T47D (cell line): Measurements from ENCODE around the gene EIF4EBP3.
A peak's percentile ranks its signal among the peaks of the same experiment; 100 is the strongest.

ENCODE experiments used
- DNase-seq, 2 experiments: peaks; one replicate each; pipeline versions ENCODE4 v3.0.0 to v3.0.0-alpha.2; 2011 to 2012; ENCODE audit warnings: low read depth in 1 of 2, low spot score in 1 of 2
- JUND ChIP-seq: IDR thresholded peaks from 2 replicates; pipeline ENCODE4 v1.6.1; 2012; ENCODE audit warnings: low read depth
- in situ Hi-C: cut with HindIII; loops from 2 replicates; pipeline ENCODE4 v1.10.0; 2016; ENCODE audit warnings: low sequenced_read_pairs, low pct_unique_long_range_greater_than_20kb

Gene EIF4EBP3

DNA sequence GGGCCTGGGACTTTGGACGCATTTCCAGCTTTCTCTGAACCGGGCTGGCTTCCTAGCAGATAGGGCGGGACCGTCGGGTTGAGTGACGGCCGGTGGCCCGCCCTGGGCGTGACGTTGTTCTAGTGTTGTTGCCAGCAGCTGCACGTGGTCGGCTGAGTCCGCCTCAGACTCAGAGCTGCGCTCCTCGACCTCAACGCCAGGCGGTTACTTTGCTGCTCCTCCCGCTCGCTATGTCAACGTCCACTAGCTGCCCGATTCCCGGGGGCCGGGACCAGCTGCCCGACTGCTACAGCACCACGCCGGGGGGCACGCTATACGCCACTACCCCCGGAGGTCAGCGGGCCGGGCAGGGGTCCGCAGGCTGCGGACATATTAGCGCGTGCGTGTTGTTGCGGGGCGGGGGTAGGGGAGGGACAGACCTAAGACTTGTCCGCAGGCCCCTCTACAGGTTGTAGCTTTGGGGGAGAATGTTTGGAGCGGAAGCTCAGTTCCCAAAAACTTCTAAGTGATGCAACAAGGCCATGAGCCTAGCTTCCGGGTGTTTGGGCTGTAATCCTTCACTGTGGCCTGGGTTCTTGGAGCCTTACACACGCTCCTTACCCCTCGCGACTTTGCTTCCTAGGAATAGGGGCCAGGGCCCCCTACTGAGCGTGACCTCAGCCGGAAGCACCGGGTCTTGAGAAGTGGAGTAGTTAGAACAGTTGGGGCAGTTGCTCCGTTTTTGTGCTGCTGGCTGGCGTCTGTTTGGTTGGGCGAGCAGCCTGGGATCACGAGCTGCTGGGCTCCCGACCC, at the start of gene EIF4EBP3:
Gene EIF4EBP3 (plus strand): TSS at position 155 of the 792 bp plus-strand sequence. CDS start 76 bp downstream, at position 231.
- in situ Hi-C loops, result no loop called here
- no peak for TF ChIP-seq JUND
- DNase-seq, result peak in 1 of 2 experiments; percentile 52

DNA sequence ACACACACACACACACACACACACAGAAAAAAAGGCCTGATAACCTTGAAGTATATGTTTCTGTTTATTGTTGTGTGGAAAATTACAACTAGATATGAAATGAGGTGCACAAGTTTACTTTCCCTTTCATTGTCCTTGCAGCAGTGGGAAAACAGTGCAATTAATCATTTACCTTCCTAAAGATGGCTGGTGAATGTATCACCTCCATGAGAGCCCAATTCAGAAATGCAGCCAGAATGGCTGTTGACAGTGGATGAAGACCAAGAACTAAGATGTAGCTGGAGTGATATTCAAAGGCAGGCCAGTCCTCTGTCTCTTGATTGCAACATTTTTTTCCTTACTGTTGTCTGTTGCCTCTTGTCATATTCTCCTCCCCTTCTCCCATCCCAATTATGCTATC, 49.6 kb upstream of the EIF4EBP3 start:
- no peak for DNase-seq
- in situ Hi-C loops, result no loop called here
- TF ChIP-seq JUND, result no peak

DNA sequence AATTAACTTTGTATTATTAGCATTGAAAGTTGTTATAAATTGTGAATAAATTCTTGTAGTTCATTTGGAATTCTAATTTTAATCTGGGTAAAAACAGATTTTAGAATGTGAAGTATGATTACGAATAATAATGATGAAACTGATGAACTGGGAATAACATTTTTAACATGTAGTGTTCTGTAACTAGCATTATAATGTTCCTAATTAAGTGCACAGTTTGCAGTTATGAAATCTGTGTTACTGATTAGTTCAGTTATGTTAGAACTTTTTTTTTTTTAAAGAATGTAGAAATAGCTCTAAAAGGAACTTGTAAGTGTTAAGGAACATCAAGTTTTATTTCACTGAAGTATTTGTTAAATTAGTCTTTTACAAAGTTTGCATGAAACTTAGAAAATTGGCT, 48.9 kb upstream of the EIF4EBP3 start:
- no peak for TF ChIP-seq JUND
- in situ Hi-C loops, result no loop called here
- no peak for DNase-seq

DNA sequence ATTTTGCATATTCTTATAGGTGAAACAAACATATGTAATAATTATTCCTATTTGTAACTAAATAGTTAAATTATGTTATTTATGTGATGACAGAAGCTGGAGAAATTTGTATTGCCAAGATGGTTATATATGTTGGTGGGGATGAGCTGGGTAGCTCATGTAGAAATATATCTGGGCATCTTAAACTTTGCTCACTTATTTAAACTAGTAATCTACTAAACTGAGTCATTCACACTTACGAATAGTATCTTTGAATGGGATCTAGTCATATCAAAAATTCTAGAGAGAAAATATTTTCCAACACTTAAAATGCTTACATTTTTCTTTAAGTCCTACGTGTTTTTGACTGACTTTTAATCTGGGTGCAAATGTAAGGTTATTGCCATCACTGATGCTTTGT, 44.6 kb upstream of the EIF4EBP3 start:
- TF ChIP-seq JUND, result no peak
- in situ Hi-C loops, result no loop called here

DNA sequence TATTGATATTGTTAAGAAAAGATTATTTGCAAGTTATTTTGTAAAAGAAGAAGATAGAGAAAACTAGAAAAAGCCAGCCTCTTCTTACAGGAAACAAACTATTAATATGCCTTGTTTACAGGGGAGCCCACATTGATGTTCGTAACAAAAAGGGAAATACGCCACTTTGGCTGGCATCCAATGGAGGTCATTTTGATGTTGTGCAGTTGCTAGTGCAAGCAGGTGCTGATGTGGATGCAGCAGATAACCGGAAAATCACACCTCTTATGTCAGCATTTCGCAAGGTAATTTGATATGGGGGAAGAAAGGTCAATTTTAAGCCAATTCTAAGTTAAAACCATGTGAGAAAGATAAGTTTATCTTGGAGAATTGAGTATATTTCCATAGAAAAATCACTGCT, 37.6 kb upstream of the EIF4EBP3 start:
- no peak for TF ChIP-seq JUND
- DNase-seq, result no peak
- in situ Hi-C loops, result no loop called here

More for the DNA sequence above, 44.6 kb upstream of the EIF4EBP3 start:
- no peak for DNase-seq

DNA sequence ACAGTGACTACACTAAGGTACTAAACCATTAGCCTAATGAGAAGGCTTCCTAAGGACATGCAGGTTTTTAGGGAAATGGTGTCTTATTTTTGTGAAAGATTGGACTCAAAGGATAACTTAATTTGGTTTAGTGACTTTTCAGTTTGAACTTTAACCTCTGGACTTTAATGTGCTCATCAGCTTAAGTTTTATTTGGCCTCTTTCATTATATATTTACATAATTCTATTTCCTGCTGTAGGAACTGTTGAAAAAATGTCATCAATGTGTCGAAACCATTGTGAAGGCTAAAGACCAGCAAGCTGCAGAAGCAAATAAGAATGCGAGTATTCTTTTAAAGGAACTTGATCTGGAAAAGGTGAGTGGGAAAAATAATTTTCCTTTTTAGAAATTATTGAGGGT, 34.3 kb upstream of the EIF4EBP3 start:
- in situ Hi-C loops, result no loop called here
- DNase-seq, result no peak
- no peak for TF ChIP-seq JUND

DNA sequence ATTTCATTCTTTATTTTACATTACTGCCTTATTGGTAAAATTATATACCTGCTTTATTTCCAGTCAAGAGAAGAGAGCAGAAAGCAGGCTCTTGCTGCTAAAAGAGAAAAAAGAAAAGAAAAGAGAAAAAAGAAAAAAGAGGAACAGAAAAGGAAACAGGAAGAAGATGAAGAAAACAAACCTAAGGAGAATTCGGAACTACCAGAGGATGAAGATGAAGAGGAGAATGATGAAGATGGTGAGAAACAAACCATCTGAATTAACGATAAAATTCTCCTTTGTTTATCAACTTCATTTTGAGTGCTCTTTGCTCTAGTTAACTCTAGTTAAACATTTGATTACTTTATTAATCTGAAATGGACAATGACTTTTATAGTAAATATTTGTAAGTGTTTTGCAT, 23.5 kb upstream of the EIF4EBP3 start:
- TF ChIP-seq JUND, result no peak
- in situ Hi-C loops, result no loop called here
- no peak for DNase-seq

DNA sequence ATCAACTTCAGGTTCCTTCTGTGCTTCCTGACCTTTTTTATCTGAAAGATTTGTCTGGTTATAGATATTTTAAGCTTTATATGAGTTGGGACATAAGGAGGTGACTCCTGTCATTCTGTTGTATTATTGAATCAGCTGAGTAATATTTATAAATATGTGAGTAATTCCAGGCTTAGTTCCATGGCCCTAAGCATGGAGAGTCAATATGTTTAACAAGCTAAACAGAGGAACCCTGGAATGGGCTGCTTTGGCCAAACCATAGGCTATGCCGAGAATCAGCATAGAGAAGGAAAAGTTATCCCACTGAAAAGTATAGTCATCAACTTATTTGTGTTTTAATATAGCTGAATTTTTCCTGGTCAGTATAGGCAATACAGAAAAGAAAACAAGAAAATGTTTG, 7.2 kb upstream of the EIF4EBP3 start:
- no peak for DNase-seq
- TF ChIP-seq JUND, result no peak
- in situ Hi-C loops, result no loop called here

DNA sequence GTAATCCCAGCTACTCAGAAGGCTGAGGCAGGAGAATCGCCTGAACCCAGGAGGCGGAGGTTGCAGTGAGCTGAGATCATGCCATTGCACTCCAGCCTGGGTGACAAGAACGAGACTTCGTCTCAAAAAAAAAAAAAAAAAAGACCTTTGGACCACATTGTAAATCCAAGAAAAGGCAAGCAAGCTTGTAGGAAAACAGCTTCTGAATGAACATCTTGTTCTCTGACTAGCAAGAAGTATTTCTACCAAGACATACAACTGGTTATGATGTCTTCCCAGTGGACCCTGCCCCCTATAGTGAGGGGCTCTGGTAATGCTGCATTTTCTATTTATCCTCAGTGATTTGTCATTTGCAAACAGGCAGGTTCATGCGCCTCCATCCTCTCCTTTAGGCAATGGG, 4.5 kb upstream of the EIF4EBP3 start:
- DNase-seq, result no peak

DNA sequence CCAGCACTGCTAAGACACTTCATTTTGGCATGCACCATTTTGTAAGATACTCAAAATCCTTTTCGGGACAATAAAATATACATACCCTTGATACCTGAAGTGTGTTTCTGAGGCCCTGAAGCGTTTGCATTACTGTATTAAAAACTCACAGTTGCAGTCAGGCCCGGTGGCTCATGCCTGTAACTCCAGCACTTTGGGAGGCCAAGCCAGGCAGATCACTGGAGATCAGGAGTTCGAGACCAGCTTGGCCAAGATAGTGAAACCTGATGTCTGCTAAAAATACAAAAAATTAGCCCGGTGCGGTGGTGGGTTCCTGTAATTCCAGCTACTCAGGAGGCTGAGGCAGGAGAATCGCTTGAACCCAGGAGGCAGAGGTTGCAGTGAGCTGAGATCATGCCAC, 2.5 kb upstream of the EIF4EBP3 start:
- no peak for DNase-seq
- in situ Hi-C loops, result no loop called here
- TF ChIP-seq JUND, result no peak

More for the DNA sequence above, 4.5 kb upstream of the EIF4EBP3 start:
- in situ Hi-C loops, result no loop called here
- TF ChIP-seq JUND, result no peak

DNA sequence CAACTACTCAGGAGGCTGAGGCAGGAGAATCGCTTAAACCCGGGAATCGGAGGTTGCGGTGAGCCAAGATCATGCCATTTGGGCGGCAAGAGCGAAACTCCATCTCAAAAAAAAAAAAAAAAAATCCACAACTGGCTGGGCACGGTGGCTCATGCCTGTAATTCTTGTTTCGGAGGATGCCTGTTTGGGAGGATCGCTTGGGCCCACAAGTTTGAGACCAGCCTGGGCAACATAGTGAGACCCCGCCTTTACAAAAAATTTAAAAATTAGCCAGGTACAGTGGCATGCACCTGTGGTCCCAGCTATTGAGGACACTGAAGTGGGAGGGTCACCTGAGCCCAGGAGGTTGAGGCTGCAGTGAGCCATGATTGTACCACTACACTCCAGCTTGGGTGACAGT, 1.9 kb upstream of the EIF4EBP3 start:
- no peak for DNase-seq
- no peak for TF ChIP-seq JUND
- in situ Hi-C loops, result no loop called here

DNA sequence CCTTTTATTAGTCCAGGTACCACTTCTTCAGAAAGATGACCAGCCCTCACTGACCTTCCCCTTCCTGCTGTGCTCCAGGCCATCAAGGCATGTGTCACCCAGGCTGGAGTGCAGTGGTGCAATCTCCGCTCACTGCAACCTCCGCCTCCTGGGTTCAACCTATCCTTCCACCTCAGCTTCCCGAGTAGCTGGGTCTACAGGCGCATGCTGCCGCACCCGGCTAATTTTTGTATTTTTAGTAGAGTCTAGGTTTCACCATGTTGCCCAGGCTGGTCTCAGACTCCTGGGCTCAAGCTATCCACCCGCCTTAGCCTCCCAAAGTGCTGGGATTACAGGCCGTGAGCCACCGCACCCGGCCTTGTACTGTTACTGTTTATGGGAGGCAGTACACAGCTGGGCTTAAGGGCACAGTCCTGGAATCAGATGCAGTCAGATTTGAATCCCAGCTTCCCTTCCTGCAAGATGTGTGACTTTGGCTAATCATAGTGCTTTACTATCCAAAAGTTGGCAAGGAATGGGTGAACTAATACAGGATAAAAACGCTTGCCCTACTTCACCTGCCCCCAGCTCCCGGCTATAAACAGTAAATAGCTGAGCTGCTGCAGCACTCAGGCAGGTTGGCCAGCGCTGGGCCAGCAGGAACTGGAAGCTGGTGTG, 483 bp upstream of the EIF4EBP3 start:
- in situ Hi-C loops, result no loop called here
- no peak for DNase-seq
- no peak for TF ChIP-seq JUND

DNA sequence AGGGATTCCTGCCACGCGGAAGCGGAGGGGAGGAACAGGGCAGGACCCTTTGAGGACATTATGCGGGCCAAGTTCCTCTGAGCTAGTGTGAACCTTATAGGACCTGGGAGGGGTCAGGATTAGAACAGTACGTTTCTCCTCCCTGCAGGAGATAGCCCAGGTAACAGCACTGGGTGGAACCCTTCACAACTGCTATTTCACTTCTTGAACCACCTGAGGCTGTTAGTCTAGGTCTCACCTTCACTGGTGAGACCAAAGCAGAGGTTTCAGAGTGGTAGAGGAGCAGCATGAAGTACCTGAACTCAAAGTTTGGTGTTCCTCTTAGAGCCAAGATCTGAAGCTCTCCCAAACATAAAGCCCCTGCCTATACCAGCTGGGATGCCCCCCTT, 832 bp downstream of the EIF4EBP3 start:
- TF ChIP-seq JUND, result no peak
- in situ Hi-C loops, result no loop called here
- no peak for DNase-seq
